Breast epithelium (tissue), 4 donors: ENCODE data around the gene MYLK3. TPM values are rescaled to one million over a fixed set of nuclear protein-coding genes. Genes with fewer than 3 reads are reported as not detected.

Experiments
- DNase-seq, 2 donors: peaks; one replicate each; pipeline ENCODE4 v3.0.0-alpha.2; 2019; ENCODE audit warnings: low spot score in 2 of 2
- H3K27ac ChIP-seq, 2 donors: fragments of 200-600 bp; sonication (generic) in 1 of 2; one replicate each; pipeline ENCODE4 v1.5.1; 2016 to 2019; ENCODE audit warnings: mild to moderate bottlenecking in 1 of 2
- H3K27me3 ChIP-seq, 2 donors: fragments of 200-600 bp; sonication (generic) in 1 of 2; one replicate each; pipeline versions ENCODE4 v1.5.1 to v1.6.0; 2017 to 2019; ENCODE audit warnings: control low read depth in 1 of 2, mild to moderate bottlenecking in 1 of 2
- H3K36me3 ChIP-seq: fragments of 200-600 bp; one replicate; pipeline ENCODE4 v1.5.1; 2019
- H3K4me1 ChIP-seq, 2 donors: fragments of 200-600 bp; sonication (generic); one replicate each; pipeline ENCODE4 v1.5.1; 2016 to 2019; ENCODE audit warnings: control low read depth in 1 of 2
- H3K4me3 ChIP-seq, 3 donors: fragments of 200-600 bp; sonication (generic); 1 replicate in 2 of 3; 2 replicates in 1 of 3; pipeline ENCODE4 v1.5.1; 2016 to 2019; ENCODE audit warnings: mild to moderate bottlenecking in 3 of 3, moderate library complexity in 2 of 3
- H3K9me3 ChIP-seq, 2 donors: fragments of 200-600 bp; sonication (generic) in 1 of 2; one replicate each; pipeline ENCODE4 v1.5.1; 2016 to 2019; ENCODE audit warnings: control low read depth in 1 of 2
- CTCF ChIP-seq, 3 donors: fragments of 450-650 bp; IDR thresholded peaks; one replicate each; pipeline ENCODE4 v1.5.1; 2016 to 2017; ENCODE audit warnings: antibody characterized with exemption in 3 of 3, mild to moderate bottlenecking in 3 of 3, moderate library complexity in 3 of 3
- POLR2A ChIP-seq: fragments of 450-650 bp; IDR thresholded peaks from one replicate; pipeline ENCODE4 v1.6.1; 2016; ENCODE audit warnings: antibody characterized with exemption, mild to moderate bottlenecking, moderate library complexity
- POLR2AphosphoS5 ChIP-seq, 3 donors: sonication (generic); formaldehyde crosslinking; IDR thresholded peaks; one replicate each; pipeline ENCODE4 v1.6.1; 2017; ENCODE audit warnings: antibody characterized with exemption in 3 of 3
- intact Hi-C: fragments of 100-400 bp; cut with DNase I; formaldehyde crosslinking; loops from one replicate; pipeline ENCODE4 v1.15.1; 2023; ENCODE audit warnings: low total_unique reads
- total RNA-seq, 3 donors: library from RNA; depleted of rRNA; stranded (reverse); fragments of >200 nt; gene quantifications; one replicate each; pipeline ENCODE4 v1.1.0, GENCODE V29; 2016

The MYLK3 gene
- total RNA-seq, 3 donors from 2014 or later, result 0.48 to 0.59 TPM; not detected in 1

GRCh38 chr16:46690281-46691178 lies 57.6 kb downstream of the MYLK3 start:
- Histone ChIP-seq H3K9me3 (no peaks in the 10 kb centered on the region), H3K27me3 (no peaks in the 10 kb centered on the region), H3K4me1 (peaks cover 0 to 9% of the 10 kb centered on the region in 2 donors), H3K27ac (no peak overlapping the region), H3K36me3 (no peaks in the 10 kb centered on the region), H3K4me3 (peak overlapping the region; percentile 76 to 99 (median 91))
- TF ChIP-seq POLR2AphosphoS5 (IDR thresholded peaks at IDR 0.05), result no peak
- no peak for TF ChIP-seq POLR2A
- TF ChIP-seq CTCF (IDR thresholded peaks at IDR 0.05), result no peak
- intact Hi-C loops, result no loop called here
- DNase-seq, result no peak

DNA sequence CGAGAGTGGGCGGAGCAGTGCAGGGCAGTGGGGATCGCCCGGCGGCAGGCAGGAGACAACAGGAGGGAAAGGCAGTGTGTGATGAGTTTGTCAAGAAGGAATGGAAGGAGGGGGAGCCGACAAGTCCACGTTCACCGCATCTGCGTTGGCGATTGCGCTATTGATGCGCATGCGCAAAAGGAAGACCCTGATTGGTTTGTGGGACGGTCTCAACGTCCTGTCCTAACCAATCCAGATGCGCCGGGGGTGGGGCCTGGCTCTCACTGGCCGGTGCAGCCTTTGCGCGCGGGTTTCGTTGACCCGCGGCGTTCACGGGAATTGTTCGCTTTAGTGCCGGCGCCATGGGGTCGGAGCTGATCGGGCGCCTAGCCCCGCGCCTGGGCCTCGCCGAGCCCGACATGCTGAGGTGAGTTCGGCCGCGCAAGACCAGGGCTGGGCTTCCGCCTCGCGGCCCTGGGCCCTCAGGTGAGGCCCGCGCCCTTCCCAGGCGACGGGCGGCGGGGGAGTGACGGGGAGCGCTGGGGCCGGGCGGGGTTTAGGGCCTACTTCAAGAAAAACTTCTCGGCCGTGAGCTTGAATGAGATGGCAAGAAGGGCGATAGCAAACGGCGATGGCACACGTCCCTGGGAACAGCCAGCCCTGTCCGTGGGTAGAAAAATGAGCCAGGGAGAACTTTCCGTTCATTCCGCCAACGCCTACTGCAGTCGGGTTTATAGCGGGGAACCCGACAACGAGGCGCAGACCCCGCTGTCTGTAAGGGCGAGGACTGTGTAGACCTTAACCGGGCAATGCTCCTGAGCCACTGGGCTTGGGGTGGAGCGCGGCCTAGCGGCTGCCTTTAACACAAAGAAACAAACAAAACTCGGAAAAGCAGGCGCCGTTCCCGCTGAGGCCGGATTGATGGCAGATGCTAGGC lies 58.5 kb downstream of the MYLK3 start, which contains the start of gene ORC6:
Gene ORC6, plus strand, starts transcription at position 295 of the 916 bp plus-strand sequence. Its CDS starts 47 bp downstream, at position 342.
- peak within 1 kb of the TSS; percentile 97 to 99 for H3K27ac ChIP-seq
- peak; percentile 98 for DNase-seq
- H3K4me1 ChIP-seq, result peaks cover 0 to 9% of the 10 kb centered on the region in 2 donors
- H3K4me3 ChIP-seq, result peak within 1 kb of the TSS; percentile 76 to 99 (median 91)
- intact Hi-C loops, result no loop called here
- H3K9me3 ChIP-seq, result no peaks in the 10 kb centered on the region
- H3K36me3 ChIP-seq, result no peaks in the 10 kb centered on the region
- TF ChIP-seq CTCF (IDR thresholded peaks at IDR 0.05) (no peak), POLR2A (no peak), POLR2AphosphoS5 (IDR thresholded peaks at IDR 0.05) (peak in 1 of 3 donors; percentile 48)
- no peaks in the 10 kb centered on the region for H3K27me3 ChIP-seq

DNA sequence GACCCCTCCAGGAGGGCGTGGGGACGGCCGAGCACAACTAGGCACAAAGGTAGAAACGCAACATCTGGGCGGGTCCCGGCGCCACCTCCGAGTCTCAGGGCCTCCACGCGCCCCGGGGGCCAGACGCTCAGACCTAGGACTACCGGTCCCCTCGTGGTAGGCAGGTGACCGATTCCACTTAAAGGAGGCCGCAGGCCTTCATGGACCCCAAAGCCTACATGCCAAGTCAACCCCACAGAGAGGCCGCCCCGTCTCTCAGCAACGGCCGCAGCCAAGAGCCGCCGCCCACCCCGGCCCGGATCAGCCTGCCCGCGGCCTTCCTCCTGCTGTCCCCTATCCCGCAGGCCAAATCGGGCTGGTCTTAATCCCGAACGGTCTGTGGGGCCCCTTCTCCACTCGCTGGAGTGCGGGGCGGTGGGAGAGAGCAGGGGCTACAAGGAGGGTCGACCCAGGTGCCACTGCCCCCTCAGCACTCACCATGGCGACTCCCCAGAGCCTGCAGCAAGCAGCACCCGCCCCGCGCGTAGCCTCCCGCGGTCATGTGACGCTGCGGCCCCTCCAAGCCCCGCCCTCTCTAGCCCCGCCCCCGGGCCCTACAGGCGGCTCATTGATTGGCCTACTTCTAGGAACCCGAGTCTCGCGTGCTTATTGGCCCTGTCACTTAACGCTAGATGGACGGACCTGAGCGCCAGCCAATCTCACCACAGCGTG lies 59.3 kb downstream of the MYLK3 start, which contains the start of gene VPS35:
Gene VPS35, minus strand, starts transcription at position 525 of the 711 bp plus-strand sequence. Its CDS starts 45 bp downstream, at position 480.
- H3K27me3 ChIP-seq, result no peaks in the 10 kb centered on the region
- TF ChIP-seq CTCF (IDR thresholded peaks at IDR 0.05) (peak in 1 of 3 donors; percentile 6), POLR2A (no peak), POLR2AphosphoS5 (IDR thresholded peaks at IDR 0.05) (peak; percentile 31 to 56 (median 34))
- no peaks in the 10 kb centered on the region for H3K9me3 ChIP-seq
- peak within 1 kb of the TSS; percentile 97 to 99 for H3K27ac ChIP-seq
- intact Hi-C loops, result no loop called here
- peak within 1 kb of the TSS; percentile 76 to 99 (median 91) for H3K4me3 ChIP-seq
- peak; percentile 99 to 100 for DNase-seq
- H3K36me3 ChIP-seq, result no peaks in the 10 kb centered on the region
- peaks cover 0 to 9% of the 10 kb centered on the region in 2 donors for H3K4me1 ChIP-seq

DNA sequence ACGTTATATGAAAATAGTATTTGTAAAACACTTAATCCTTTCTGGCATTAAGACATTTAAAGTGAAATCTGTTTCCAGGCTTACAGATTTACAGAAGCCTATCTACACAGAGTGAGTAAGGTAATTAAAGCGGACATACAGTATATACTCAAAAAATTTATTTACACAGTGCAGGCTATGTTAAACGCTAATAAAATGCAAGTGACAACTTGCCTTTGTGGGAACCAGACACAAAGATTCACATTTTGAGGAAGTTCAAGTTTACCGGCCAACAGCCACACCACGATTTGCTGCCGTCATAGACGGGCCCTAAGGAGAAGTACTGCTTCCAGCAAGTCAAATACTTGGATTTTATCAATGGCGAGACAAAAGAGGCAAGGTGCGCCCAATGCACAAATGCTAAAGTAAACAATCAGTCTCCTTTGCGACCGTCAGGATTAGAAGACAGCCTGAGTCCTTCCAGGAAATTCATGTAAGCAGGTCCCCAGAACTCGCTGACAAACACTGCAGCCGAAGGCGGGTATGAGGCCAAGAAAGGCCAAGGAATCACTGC lies 60.0 kb downstream of the MYLK3 start:
- TF ChIP-seq POLR2A (no peak), CTCF (IDR thresholded peaks at IDR 0.05) (peak in 1 of 3 donors; percentile 6), POLR2AphosphoS5 (IDR thresholded peaks at IDR 0.05) (no peak)
- Histone ChIP-seq H3K4me1 (peaks cover 0 to 9% of the 10 kb centered on the region in 2 donors), H3K9me3 (no peaks in the 10 kb centered on the region), H3K4me3 (peak overlapping the region; percentile 76 to 99 (median 91)), H3K36me3 (no peaks in the 10 kb centered on the region), H3K27me3 (no peaks in the 10 kb centered on the region), H3K27ac (peak overlapping the region; percentile 97 to 99)
- intact Hi-C loops, result no loop called here
- no peak for DNase-seq
